Coronary artery (tissue), 2 donors: ENCODE results near the gene FAM216B.
"Not testable (repeated sequence)": the region's sequence is repeated elsewhere in the genome, so short reads cannot be mapped to it uniquely, and the experiment has no call there.

Experiments
- DNase-seq: peaks from one replicate; pipeline ENCODE4 v3.0.0-alpha.2; 2017; ENCODE audit warnings: low spot score
- H3K27ac ChIP-seq, 2 donors: fragments of 200-600 bp; sonication (generic); one replicate each; pipeline ENCODE4 v1.5.1; 2016 to 2019
- H3K4me3 ChIP-seq: fragments of 200-600 bp; sonication (generic); 2 replicates; pipeline ENCODE4 v1.5.1; 2016; ENCODE audit warnings: mild to moderate bottlenecking, moderate library complexity
- CTCF ChIP-seq: fragments of 200-600 bp; sonication (generic); IDR thresholded peaks from one replicate; pipeline ENCODE4 v1.5.1; 2019; ENCODE audit warnings: antibody characterized with exemption

The FAM216B gene

GRCh38 chr13:42757678-42758420 is 23.5 kb upstream of the FAM216B start:
- H3K4me3 ChIP-seq = no peak overlapping the region

DNA sequence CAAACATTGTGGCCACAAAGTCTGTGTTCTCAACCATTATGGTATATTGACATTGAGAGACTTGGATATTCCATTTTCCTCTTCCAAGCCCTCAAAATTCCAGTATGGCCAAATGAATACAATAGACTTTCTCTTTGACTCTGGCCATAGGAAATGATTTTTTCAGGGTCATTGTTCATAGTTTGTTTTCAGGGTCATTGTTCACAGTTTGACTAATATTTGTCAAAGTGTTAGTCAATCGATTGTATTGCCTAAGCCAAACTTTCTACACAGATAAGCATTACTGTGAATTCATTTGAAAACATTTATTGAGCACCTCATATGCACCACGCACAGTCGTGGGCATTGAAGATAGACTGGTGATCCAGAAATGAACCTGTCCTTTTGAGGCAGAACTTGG is 22.9 kb upstream of the FAM216B start:
- no peak overlapping the region for H3K27ac ChIP-seq
- no peak overlapping the region for H3K4me3 ChIP-seq
- no peak for TF ChIP-seq CTCF
- DNase-seq = no peak

More at GRCh38 chr13:42757678-42758420, 23.5 kb upstream of the FAM216B start:
- DNase-seq = no peak
- TF ChIP-seq CTCF = no peak
- no peak overlapping the region for H3K27ac ChIP-seq

- Histone ChIP-seq H3K27ac (no peak overlapping the region), H3K4me3 (no peak overlapping the region)
- DNase-seq = no peak
- no peak for TF ChIP-seq CTCF
Observed at GRCh38 chr13:42760951-42761350, 20.4 kb upstream of the FAM216B start.

DNA sequence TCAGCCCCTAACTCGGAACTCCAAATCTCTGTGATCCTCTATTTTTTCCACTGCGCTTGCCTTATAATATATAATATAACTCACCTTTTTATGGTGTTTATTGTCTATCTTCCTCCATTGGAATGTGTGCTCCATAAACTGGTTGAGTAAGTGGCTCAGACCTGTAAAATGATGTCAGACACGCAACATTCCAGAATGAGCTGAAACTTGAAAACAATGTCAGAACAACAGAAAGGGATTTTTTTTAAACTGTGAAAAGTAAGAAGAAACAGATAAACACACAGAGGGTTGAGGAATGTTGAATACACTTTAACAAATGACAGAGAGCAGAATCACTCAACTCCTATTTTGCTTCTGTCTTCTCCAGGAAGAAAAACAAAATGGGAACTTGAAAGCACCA is 19.1 kb upstream of the FAM216B start:
- Histone ChIP-seq H3K4me3 (no peak overlapping the region), H3K27ac (no peak overlapping the region)
- no peak for TF ChIP-seq CTCF
- no peak for DNase-seq

DNA sequence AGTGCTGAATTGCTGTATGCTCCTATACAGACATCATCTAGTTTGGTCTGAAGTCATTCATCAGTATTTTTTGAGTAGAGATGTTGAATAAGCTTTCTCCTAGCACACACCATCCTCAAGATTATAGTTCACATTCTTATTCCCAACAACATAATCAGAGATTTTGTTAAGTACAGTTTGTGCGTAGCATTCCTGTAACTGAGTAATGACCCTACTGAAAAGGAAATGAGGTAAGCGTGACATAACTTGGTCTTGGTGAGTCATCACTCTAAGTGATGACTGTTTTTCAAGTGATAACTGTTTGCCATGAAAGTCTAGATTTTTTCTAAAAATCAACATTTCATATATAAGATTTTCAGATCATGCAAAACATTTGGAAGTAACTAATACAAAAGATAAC is 18.5 kb upstream of the FAM216B start:
- H3K4me3 ChIP-seq = no peak overlapping the region
- no peak for DNase-seq
- no peak overlapping the region for H3K27ac ChIP-seq
- no peak for TF ChIP-seq CTCF

DNA sequence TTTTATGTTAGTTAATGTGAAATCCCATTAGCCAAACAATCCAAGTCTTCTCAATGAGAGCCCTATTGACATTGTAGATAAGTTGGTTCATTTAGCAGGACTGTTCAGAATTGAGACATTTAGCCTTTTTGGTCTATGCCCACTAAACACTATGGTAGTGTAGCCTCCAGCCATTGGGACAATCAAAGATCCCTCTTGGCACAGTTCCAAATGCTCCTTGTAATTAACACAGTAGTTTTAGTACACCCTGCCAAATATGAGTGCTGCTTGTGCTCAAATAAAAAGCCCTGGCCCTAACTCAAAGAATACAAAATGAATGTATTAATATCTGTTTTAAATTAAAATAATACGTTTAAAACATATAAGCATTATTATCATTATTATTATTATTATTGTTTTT is 15.4 kb upstream of the FAM216B start:
- TF ChIP-seq CTCF = no peak
- DNase-seq = no peak
- H3K27ac ChIP-seq = no peak overlapping the region
- H3K4me3 ChIP-seq = no peak overlapping the region

GRCh38 chr13:42769650-42770049 is 11.7 kb upstream of the FAM216B start:
- no peak for DNase-seq
- no peak for TF ChIP-seq CTCF
- H3K4me3 ChIP-seq = no peak overlapping the region
- no peak overlapping the region for H3K27ac ChIP-seq

GRCh38 chr13:42776558-42776957 is 4.8 kb upstream of the FAM216B start:
- not testable (repeated sequence) for DNase-seq, H3K4me3 ChIP-seq, H3K27ac ChIP-seq
